Panc1 (cell line): ENCODE results near the gene LMNB1.

Source experiments
- SIN3A ChIP-seq: IDR thresholded peaks from 2 replicates; pipeline ENCODE4 v1.6.1; 2012; ENCODE audit warnings: low read depth, mild to moderate bottlenecking, low read length, moderate library complexity, borderline replicate concordance; ENCODE audit not compliant: insufficient read depth
- TF ChIP-seq, protein P1 (sequence below): fragments of 450-650 bp; IDR thresholded peaks from 2 replicates; pipeline ENCODE4 v1.5.1; 2017; ENCODE audit warnings: mild to moderate bottlenecking
- TF ChIP-seq, protein P2 (sequence below), 2 experiments: IDR thresholded peaks; 2 replicates each; pipeline ENCODE4 v1.6.1; 2011 to 2012; ENCODE audit warnings: low read depth in 2 of 2, control low read depth in 1 of 2, low read length in 1 of 2, mild to moderate bottlenecking in 1 of 2, moderate library complexity in 1 of 2; ENCODE audit not compliant: insufficient read depth in 1 of 2

DNA sequence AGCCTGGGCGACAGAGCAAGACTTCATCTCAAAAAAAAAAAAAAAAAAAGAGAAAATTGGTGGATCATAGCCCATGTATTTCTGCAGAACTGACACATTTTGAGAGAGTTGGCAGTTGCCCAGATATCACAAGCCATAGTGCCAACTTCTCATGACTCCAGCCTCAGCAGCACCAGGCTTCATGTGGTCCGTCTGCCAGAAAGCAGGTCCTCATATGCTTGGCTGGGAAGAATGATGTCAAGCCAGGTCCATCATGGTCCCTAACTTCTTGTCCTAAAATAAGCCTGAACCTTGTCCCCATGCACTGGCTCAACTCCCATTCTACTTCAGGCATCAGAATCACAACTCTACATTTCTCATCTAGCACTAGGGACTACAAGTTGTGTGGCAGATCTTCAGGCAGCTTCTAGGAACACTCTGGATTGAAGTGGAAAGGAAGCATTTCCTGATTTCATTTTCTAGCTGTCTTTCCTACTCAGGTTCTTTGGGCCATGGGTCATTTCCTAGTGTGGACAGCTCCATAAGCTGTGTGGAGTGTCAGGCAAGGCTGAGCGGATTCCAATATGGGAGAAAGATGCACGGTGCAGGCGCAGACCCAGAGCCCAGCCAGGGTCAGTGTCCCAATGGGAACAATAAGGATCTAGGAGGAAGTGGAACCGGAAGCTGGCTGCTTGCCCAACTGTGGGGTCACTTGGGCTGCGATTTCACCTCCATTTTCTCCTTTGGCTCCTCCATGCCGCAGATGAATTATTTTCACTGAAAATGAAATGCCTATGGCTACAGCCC, 90.1 kb downstream of the LMNB1 start:
- TF ChIP-seq, protein P1, sequence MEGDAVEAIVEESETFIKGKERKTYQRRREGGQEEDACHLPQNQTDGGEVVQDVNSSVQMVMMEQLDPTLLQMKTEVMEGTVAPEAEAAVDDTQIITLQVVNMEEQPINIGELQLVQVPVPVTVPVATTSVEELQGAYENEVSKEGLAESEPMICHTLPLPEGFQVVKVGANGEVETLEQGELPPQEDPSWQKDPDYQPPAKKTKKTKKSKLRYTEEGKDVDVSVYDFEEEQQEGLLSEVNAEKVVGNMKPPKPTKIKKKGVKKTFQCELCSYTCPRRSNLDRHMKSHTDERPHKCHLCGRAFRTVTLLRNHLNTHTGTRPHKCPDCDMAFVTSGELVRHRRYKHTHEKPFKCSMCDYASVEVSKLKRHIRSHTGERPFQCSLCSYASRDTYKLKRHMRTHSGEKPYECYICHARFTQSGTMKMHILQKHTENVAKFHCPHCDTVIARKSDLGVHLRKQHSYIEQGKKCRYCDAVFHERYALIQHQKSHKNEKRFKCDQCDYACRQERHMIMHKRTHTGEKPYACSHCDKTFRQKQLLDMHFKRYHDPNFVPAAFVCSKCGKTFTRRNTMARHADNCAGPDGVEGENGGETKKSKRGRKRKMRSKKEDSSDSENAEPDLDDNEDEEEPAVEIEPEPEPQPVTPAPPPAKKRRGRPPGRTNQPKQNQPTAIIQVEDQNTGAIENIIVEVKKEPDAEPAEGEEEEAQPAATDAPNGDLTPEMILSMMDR: no peak
- no peak for TF ChIP-seq SIN3A
- TF ChIP-seq, protein P2, sequence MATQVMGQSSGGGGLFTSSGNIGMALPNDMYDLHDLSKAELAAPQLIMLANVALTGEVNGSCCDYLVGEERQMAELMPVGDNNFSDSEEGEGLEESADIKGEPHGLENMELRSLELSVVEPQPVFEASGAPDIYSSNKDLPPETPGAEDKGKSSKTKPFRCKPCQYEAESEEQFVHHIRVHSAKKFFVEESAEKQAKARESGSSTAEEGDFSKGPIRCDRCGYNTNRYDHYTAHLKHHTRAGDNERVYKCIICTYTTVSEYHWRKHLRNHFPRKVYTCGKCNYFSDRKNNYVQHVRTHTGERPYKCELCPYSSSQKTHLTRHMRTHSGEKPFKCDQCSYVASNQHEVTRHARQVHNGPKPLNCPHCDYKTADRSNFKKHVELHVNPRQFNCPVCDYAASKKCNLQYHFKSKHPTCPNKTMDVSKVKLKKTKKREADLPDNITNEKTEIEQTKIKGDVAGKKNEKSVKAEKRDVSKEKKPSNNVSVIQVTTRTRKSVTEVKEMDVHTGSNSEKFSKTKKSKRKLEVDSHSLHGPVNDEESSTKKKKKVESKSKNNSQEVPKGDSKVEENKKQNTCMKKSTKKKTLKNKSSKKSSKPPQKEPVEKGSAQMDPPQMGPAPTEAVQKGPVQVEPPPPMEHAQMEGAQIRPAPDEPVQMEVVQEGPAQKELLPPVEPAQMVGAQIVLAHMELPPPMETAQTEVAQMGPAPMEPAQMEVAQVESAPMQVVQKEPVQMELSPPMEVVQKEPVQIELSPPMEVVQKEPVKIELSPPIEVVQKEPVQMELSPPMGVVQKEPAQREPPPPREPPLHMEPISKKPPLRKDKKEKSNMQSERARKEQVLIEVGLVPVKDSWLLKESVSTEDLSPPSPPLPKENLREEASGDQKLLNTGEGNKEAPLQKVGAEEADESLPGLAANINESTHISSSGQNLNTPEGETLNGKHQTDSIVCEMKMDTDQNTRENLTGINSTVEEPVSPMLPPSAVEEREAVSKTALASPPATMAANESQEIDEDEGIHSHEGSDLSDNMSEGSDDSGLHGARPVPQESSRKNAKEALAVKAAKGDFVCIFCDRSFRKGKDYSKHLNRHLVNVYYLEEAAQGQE (IDR thresholded peaks at IDR 0.05; ENCODE audit: insufficient read depth in 1 of 2, low read depth in 2 of 2, low read length in 1 of 2): no peak
